ENCODE results near the gene NFATC1.

NFATC1 gene

DNA sequence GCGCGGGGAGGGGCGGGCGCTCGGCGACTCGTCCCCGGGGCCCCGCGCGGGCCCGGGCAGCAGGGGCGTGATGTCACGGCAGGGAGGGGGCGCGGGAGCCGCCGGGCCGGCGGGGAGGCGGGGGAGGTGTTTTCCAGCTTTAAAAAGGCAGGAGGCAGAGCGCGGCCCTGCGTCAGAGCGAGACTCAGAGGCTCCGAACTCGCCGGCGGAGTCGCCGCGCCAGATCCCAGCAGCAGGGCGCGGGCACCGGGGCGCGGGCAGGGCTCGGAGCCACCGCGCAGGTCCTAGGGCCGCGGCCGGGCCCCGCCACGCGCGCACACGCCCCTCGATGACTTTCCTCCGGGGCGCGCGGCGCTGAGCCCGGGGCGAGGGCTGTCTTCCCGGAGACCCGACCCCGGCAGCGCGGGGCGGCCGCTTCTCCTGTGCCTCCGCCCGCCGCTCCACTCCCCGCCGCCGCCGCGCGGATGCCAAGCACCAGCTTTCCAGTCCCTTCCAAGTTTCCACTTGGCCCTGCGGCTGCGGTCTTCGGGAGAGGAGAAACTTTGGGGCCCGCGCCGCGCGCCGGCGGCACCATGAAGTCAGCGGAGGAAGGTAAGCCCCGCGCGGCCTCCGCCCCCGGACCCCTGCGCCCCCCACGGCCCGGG is at the start of gene NFATC1:
Gene NFATC1, plus strand, starts transcription at position 170 of the 644 bp plus-strand sequence. Its CDS starts 295 bp downstream, at position 465.
- peak; percentile 89 for DNase-seq

DNA sequence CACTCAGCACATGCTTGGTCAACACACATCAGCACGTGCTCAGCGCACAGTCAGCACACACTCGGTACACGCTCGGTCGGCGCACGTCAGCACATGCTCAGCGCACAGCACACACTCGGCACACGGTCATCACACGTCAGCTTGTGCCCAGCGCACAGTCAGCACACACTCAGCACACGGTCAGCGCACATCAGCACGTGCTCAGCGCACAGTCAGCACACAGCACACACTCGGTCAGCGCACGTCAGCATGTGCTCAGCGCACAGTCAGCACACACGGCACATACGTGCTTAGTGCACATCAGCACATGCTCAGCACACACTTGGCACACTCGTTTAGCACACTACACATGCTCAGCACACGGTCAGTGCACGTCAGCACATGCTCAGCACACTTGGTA is 49.7 kb upstream of the NFATC1 start:
- no peak for DNase-seq

DNA sequence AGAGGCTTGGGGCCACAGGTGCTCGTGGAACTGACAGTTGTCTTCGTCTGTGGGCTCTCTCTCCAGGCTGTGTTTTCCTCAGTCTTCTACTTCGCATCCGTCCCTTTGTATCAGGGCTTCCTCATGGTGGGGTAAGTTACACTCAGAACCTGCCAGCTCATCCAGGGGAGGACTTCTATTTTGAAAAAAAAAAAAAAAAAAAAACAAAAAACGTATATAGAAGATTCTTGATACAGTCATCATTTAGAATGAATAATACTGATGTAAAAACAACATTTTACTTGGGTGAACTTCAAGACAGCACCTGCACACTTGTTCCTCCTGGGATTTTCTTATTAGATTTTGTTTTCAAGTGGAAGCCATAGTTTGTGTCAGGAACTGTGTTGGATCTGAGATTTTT is 47.7 kb upstream of the NFATC1 start:
- no peak for DNase-seq

DNA sequence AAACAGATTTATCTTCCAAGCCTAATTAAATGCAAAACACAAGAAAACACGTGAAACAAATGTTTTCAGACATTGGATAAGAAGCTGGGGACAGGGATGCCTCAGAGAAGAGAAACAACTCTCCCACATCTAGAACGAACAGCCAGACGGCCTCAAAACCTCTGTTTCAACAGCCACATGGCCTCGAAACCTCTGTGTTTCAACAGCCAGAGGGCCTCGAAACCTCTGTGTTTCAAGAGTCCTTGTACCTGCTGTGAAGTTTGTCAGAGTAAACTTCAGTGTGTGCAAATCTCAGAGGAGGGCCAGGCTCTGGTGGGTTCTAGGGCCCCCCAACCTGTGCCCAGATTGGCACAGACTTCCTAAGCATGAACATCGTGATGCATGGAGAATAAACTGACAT is 43.3 kb upstream of the NFATC1 start:
- DNase-seq: no peak

DNA sequence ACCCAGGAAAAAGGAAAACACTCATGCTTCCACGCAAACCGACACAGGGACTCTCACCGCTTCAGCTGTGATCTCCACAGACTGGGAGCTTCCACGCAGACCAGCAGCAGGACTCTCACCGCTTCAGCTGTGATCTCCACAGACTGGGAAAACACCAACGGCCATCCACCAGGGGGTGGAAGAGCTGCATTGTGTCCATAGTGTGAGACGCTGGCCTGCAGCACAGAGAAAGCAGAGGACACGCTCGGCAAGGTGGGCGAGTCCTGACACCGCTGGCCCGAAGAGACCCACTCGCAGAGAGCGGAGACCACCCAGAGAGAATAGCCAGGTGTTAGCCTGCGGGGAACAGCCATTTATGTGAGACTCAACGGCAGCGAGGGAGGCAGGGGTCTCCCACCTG is 42.5 kb upstream of the NFATC1 start:
- no peak for DNase-seq

DNA sequence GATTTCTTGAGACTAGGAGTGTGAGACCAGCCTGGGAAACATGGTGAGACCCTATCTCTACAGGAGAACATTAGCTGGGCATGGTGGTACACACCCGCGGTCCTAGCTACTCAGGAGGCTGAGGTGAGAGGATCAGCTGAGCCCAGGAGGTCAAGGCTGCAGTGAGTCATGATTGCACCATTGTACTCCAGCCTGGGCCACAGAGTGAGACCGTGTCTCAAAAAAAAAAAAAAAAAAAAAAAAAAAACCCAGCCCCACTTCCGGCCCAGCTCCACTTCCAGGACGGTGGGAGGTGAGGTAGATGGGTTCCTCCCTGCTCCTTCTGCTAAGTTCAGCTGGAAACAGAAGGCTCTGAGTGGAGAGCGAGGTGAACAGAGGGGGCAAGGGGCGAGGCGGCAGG is 41.4 kb upstream of the NFATC1 start:
- DNase-seq: no peak

DNA sequence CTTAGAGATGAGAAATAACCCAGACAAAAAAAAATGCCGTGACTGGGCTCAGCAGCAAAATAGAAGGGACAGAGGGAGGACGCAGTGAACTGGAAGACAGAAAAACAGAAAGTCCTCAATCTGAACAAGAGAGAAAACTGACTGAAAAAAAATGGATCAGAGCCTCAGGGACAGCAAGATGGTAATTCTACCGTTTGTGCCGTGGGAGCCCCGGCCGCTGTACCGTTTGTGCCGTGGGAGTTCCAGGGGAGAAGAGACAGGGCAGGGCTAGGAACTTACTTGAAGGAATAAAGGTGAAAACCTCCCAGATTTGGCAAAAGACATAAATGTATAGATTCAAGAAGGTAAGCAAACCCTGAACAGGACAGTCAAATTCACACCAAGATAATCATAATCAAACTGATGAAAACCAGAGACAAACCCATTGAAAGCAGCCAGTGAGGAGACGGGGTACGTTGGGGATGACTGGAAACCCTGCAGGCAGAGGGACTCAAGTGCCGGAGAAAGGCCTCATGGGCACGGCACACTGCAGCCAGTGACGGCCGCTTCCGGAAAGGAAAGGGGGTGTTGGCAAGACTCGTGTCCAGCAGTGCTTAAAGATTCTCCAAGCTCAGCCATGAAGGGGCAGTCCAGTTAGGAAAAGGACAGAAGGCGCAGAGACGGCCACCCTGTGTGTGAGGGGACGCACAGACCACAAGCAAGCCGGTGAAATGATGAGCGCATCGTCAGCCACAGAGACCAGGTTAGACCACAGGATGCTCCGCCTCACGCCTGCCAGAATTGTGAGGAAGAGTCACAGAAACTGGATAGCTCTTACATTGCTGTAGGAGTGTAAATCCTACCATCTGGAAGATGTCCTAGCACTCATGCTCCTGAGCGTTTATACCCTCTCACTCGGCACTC is 40.0 kb upstream of the NFATC1 start:
- no peak for DNase-seq

DNA sequence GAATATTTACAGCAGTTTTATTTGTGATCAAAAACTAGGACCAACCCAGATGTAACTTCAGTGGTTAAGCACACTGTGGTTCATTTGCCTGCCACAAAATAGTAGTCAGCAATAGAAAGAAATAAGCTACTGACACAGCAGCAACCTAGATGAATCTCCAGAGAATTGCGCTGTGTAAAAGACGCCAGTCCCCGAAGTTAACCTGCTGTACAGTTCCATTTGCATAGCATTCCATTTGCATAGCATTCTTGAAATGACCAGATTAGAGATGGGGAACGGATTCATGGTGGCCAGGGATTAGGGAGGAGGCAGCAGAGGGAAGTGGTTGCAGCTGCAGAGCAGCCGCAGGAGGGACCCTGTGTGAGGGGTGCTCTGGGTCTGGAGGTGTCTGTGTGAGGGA is 39.3 kb upstream of the NFATC1 start:
- DNase-seq: no peak

DNA sequence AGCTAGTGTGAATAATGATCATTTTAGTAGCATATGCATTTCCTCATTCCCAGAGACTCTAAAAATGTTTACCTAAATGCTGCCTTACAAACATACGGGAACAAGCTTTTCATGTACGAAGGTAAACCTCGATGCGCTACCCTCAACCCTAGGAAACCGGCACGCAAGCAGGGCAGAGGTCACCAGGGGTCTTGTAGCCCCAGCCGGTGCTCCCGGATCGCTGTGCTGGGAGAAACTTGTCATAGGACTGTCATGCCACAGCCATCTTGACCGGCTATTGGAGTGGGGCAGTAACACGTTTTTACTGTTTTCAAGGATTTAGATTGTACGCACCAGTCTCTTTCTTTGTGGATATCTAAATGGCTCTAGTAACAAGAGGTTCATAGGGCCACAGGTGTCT is 34.8 kb upstream of the NFATC1 start:
- no peak for DNase-seq

DNA sequence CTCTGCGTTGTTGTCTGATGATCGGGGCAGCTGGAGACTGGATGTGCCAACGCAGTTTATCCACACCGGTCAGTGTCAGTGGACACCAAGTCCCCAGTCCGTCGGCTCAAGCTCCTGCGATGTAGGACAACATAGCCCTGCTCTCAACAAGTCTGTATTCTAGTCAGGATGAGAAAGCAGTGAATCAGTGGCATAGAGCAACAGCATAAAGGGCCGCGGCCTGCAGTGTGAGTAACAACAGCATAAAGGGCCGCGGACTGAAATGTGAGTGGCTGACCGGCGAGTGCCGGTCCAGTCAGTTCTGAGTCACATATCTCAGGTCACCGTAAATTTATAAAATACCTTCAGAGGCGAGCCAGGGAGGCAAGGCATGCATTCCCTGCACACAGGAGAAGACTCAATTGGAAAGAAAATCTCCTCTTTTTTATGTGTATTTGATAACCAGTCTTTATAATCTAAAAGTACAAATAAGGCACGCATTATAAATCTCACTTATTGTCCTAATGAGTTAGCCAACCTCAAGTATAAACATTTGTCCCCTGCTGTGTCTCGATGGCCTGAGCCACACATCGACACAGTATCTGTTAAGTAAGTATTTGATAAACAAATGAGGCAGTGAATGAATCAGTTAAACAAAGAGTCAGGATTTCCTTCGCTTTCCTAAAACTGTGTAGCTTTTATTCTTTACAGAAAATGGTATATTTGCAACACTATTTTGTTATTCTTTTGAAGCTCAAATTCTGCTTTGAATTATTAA is 33.8 kb upstream of the NFATC1 start:
- DNase-seq: no peak

DNA sequence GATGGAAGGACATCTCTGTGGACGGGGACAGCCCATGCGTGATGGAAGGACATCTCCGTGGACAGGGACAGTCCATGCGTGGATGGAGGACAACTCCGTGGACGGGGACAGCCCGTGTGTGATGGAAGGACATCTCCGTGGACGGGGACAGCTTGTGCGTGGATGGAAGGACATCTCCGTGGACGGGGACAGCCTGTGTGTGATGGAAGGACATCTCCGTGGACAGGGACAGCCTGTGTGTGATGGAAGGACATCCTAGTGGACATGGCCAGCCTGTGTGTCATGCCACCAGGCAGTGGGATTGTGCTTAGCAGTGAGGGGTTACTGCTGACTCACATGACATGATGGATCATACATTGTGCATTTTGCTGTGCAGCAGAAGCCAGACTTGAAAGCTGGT is 30.0 kb upstream of the NFATC1 start:
- no peak for DNase-seq

DNA sequence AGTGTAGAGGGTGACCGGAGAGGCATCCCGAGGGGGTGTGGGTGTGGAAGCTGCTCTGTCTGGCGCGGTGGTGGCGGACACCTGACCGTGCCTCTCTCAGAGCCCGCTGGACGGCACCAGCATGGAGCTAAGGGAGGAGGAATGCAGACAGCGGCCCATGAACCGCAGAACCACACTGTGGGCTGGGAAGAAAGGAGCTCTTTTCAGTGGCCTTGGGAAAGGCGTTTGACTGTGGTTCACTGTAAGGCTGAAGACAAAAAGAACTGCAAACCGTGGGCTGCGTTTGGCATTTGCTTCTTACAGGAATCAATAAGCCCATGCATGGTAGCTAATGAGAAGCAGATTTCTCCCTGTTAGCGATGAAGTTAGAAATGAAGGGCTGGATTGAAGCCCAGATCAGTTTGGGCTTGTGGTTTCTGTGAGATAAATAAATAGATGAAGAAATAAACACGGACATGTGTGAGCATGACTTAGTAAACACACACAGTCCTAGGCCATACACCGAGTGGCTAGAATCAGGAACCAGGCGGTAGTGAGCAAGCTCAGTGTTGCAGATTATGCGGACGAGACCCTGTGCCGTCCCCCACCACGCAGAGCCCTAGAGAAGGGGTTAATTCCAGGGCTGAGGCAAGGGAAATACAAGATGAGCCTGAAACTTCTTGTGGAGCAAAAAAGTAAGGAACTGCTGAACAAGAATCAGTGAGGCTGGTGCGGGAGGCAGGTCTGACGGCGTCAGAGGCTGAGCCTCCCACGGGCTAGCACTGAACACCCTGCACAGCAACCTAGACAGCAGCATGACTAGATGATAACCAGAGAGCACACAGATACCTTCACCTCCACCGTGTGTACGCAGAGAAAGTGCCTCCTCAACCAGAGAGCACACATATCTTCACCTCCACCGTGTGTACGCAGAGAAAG is 29.3 kb upstream of the NFATC1 start:
- DNase-seq: no peak

DNA sequence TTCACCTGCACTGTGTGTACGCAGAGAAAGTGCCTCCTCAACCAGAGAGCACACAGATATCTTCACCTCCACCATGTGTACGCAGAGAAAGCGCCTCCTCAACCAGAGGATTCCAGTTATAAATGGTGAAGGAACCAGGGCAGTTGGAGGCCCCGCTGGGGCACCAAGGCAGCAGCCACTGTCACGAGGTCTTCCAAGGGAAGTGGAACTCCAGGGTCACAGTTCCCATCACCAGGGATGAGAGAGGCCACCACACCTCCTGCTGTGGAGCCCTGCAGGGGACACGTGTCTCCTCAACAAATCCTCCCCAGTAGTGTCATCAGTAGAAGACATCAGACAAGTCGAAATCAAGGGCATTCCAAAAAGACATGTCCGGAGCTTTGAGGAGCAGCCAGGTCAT is 28.2 kb upstream of the NFATC1 start:
- DNase-seq: no peak

DNA sequence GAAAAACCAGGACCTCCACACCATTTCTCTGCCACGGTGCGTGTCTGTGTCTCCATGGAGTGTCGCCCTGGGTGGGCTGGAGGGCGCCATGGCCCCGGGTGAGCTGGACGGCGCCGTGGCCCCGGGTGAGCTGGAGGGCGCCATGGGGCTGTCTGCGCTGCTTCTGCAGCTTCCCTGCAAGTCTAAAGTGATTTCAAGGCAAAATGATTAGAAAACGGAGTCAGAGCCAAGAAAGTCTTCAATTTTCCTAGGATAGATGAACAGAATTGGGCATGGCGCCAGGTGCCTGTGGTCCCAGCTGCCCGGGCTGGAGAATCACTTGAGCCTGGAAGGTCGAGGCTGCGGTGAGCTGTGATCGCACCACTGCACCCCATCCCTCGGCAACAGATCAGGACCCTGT is 27.7 kb upstream of the NFATC1 start:
- DNase-seq: no peak

DNA sequence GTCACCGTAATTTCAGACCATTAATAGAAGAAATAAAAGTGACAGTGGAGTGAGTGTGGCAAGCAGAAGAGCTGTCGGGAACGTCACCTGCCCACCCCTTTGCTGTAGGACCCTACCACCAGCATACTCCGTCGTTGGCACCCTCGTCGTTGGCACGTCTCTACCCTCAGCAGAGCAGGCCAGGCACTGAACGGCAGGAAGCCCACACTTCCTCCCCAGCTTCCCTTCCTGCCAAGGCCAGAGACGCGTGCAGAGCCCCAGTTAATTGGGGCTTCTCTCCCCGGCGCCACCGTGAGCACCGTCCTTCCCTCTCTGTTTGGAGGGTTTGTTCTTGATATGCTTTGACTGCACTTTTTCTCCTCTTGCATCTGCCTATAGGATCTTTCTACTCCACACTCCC is 27.0 kb upstream of the NFATC1 start:
- no peak for DNase-seq

DNA sequence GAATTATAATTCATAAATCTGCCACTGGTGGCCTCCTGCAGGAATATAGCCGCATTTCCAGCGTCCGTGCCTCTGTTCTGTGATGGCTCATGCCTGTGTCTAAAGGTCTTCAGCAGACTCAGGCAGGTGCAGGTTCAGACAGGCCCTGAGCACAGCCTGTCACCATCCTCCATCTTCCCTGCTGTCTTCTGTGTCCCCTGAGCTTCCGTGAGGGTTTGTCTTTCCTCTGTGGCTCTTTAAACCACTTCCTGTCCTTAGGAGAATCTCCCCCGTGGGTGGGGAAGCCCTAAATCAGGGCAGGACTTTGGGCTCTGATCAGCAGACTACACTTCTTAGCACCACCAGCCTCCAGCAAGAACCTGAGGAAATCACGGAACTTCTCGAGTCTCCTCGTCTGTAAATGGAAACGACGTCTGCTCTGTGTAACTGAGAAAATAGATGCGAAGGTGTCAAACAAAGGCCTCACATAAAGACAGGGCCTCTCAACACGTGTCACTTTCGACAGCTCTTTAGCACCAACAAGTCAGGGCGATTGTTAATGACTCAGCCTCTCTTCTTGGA is 24.1 kb upstream of the NFATC1 start:
- no peak for DNase-seq

DNA sequence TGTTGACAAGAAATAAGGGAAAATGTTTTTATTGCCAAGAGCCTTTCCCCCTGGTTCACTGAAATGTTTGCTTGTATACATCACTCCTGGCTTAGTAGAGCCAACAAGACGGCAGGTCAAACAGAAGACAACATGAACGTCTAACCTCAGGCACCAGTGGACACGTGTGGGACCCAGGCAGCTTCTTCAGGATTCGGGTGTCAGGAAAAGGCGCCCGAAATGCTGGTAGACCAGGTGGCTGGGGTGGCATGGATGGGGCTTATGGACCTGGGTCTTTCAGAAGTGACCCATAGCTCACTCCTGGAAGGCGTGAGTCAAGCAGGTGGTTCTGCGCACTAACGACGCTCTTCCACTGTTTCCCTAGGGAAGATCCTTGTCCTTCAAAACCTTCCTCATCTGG is 23.3 kb upstream of the NFATC1 start:
- DNase-seq: no peak

DNA sequence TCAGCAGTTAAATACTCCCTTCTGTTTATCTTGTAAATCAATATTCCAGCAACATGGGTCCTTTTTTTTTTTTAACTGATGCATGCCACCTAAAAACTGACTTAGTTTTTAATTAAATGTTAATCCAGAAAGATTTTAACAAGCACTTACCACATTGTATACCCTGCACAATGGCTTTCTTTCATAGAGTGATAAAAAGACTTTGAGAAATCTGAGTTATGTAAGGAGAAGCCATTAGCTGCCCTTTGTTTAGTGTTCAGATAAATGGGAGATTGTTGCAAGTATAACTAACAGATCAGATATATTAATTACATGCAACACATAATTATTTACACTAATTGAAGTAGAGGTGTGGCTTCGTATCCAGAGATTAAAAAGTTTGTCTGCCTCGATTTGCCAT is 22.7 kb upstream of the NFATC1 start:
- DNase-seq: no peak

DNA sequence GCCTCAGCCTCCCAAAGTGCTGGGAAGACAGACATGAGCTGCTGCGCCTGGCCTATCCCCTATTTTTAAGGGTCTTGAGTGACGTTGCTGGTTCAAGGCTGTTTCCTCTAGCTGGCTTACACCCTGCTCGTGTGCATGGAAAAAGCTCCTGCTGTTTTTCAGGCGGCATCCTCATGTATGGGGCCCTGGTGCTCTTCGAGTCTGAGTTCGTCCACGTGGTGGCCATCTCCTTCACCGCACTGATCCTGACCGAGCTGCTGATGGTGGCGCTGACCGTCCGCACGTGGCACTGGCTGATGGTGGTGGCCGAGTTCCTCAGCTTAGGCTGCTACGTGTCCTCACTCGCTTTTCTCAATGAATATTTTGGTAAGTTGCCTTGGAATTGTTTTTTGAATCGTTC is 22.0 kb upstream of the NFATC1 start:
- no peak for DNase-seq

DNA sequence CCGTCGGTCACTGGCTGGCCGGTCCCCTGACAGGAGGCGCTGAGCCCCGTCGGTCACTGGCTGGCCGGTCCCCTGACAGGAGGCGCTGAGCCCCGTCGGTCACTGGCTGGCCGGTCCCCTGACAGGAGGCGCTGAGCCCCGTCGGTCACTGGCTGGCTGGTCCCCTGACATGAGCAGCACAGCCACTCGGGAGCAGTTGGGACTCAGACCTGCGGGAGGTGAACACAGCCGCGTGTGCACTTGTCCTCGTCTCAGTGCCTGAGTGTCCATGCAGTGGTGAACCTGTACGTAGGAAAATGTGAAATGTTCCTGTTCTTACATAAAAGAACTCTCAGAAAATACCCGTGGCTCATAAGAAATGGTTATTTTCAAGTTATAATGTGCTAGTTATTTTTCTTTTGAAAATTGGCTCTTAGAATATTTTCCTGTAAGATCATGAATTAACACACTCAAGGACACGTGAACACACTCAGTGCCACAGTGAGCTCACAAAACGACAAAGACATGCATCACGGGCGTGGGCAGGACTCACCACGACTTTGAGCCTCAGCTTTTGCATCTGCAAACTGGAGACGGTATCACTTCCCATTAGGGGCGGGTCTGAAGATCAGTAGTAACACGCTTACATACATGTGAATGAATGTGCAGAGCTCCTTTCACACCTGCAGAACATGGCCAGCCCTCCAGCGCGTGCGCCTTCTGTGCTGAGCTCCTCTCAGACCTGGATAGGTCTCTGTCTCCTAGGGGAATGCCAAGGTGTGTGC is 21.1 kb upstream of the NFATC1 start:
- no peak for DNase-seq

DNA sequence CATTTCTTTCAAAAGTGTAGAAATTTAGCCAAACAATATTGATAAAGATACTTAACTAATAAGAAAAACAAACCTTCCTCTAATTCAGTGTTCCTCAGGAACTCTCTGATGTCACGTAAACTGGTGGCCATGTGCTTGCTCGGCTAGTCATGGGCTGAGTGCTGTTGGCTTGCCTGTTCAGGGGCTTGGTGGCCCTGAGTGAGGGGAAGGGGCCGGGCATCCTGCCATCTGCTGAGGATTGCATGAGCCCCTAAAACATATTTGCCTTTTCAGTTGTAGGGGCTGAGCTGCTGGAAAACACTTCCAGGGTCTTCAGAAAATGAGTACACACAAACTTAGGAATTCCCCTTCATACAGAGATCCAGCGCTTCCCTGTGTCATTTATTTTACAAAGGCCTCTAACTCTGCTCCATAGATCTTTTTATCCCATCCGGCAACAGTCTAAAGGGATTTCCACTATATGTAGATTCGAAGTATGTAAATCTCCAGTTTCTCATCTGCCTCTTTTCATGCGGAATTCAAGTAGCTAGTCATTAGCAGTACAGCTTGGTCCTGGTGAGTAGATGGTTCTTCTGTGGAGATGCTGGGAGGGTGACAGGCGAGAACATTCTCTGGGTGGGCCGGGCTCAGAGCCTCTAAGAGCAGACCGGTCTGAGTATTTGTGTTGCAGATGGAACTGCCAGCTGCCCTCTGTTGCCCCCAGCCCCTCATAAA is 20.1 kb upstream of the NFATC1 start:
- DNase-seq: no peak
